Transverse colon (tissue), 3 donors: ENCODE measurements around the gene DCDC2C.

Source experiments
- CTCF ChIP-seq, 5 experiments: fragments of 200-600 bp in 3 of 5; fragments of 450-650 bp in 2 of 5; sonication (generic) in 3 of 5; IDR thresholded peaks; 1 replicate in 2 of 5; 2 replicates in 3 of 5; pipeline ENCODE4 v1.5.1; 2016 to 2017; ENCODE audit warnings: antibody characterized with exemption in 5 of 5, inconsistent platforms in 3 of 5, mild to moderate bottlenecking in 2 of 5, moderate library complexity in 1 of 5
- EP300 ChIP-seq: sonication (generic); formaldehyde crosslinking; IDR thresholded peaks from one replicate; pipeline ENCODE4 v1.6.1; 2017; ENCODE audit warnings: antibody characterized with exemption, low read depth
- POLR2A ChIP-seq: fragments of 450-650 bp; IDR thresholded peaks from one replicate; pipeline ENCODE4 v1.6.1; 2016; ENCODE audit warnings: antibody characterized with exemption, mild to moderate bottlenecking, moderate library complexity

- no peak for TF ChIP-seq CTCF (IDR thresholded peaks at IDR 0.05)
- no peak for TF ChIP-seq POLR2A
- no peak for TF ChIP-seq EP300
Measured at GRCh38 chr2:3704692-3705091, 1.3 kb downstream of the DCDC2C start.
